ENCODE results near the gene CRHBP.
"Not testable (repeated sequence)": the region's sequence is repeated elsewhere in the genome, so short reads cannot be mapped to it uniquely, and the experiment has no call there.

DNA sequence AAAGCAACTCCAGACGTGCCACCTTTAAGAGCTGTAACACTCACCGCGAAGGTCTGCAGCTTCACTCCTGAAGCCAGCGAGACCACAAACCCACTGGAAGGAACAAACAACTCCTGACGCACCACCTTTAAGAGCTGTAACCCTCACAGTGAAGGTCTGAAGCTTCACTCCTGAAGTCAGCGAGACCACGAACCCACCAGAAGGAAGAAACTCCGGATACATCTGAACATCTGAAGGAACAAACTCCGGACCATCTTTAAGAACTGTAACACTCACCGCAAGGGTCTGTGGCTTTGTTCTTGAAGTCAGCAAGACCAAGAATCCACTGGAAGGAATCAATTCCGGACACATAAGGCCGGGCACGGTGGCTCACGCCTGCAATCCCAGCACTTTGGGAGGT, 38.2 kb upstream of the CRHBP start:
- TF ChIP-seq, protein P1, sequence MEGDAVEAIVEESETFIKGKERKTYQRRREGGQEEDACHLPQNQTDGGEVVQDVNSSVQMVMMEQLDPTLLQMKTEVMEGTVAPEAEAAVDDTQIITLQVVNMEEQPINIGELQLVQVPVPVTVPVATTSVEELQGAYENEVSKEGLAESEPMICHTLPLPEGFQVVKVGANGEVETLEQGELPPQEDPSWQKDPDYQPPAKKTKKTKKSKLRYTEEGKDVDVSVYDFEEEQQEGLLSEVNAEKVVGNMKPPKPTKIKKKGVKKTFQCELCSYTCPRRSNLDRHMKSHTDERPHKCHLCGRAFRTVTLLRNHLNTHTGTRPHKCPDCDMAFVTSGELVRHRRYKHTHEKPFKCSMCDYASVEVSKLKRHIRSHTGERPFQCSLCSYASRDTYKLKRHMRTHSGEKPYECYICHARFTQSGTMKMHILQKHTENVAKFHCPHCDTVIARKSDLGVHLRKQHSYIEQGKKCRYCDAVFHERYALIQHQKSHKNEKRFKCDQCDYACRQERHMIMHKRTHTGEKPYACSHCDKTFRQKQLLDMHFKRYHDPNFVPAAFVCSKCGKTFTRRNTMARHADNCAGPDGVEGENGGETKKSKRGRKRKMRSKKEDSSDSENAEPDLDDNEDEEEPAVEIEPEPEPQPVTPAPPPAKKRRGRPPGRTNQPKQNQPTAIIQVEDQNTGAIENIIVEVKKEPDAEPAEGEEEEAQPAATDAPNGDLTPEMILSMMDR (IDR thresholded peaks at IDR 0.05; ENCODE audit: poor library complexity), result not testable (repeated sequence)
- TF ChIP-seq EZH2 (IDR thresholded peaks at IDR 0.05; ENCODE audit: borderline replicate concordance), result not testable (repeated sequence)

All from hepatocyte (in vitro differentiated cells).